Measurements from ENCODE around the gene SMAD6. TPM values are rescaled to one million over a fixed set of nuclear protein-coding genes. Genes with fewer than 3 reads are reported as not detected.
"Not testable (repeated sequence)": the region's sequence is repeated elsewhere in the genome, so short reads cannot be mapped to it uniquely, and the experiment has no call there.

SMAD6 gene
- total RNA-seq, 6 experiments from 2014 or later, result 10.2 to 18.1 (median 16.4) TPM

DNA sequence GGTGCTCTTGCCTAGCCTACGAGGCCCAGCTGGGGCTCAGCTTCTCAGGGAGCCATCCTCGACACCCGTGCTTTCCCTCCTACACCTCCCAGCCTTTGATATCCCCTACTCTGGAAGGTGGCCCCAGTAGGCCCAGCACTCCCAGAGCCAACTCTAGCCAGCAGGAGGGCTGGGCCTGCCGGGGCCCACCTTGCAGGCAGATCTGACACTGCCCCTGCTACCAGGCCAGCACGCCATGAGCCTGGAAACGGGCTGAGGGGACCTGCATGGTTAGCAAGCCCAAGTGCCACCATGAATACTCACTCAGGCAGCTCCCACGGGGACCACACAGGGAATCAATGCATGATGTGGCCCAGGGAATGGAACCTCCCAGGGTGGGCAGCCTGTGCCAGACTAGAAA, 123.7 kb downstream of the SMAD6 start:
- TF ChIP-seq, protein P1, sequence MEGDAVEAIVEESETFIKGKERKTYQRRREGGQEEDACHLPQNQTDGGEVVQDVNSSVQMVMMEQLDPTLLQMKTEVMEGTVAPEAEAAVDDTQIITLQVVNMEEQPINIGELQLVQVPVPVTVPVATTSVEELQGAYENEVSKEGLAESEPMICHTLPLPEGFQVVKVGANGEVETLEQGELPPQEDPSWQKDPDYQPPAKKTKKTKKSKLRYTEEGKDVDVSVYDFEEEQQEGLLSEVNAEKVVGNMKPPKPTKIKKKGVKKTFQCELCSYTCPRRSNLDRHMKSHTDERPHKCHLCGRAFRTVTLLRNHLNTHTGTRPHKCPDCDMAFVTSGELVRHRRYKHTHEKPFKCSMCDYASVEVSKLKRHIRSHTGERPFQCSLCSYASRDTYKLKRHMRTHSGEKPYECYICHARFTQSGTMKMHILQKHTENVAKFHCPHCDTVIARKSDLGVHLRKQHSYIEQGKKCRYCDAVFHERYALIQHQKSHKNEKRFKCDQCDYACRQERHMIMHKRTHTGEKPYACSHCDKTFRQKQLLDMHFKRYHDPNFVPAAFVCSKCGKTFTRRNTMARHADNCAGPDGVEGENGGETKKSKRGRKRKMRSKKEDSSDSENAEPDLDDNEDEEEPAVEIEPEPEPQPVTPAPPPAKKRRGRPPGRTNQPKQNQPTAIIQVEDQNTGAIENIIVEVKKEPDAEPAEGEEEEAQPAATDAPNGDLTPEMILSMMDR (IDR thresholded peaks at IDR 0.05), result no peak
- no peak overlapping the region for H3K4me3 Mint-ChIP-seq
- no peak for DNase-seq
- peaks cover 15% of the 10 kb centered on the region for H3K4me1 Mint-ChIP-seq (ENCODE audit: low read depth)
- no peaks in the 10 kb centered on the region for H3K9me3 Mint-ChIP-seq
- no peaks in the 10 kb centered on the region for H3K36me3 Mint-ChIP-seq (ENCODE audit: low read depth)
- no peaks in the 10 kb centered on the region for H3K27me3 Mint-ChIP-seq (ENCODE audit: insufficient read depth)
- H3K27ac Mint-ChIP-seq, result no peak overlapping the region

DNA sequence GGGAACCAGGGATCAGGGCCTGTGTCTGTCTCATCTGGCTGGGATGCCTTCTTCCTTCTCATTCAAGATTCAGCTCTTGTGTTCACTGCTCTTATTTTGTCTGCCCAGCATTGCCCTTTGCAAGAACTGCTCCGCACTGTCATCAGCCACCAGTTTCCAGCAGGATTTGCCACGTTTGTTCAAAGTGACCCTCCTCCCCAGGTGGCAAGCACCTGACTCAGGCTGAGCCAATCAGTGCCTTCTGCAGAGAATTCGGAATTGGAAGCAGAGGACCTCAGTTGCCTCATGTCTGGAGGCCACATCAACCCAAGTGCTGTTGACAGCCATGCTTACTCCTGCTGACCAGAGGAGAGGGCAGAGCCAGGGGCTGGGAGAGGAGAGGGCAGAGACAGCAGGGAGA, 124.5 kb downstream of the SMAD6 start:
- H3K9me3 Mint-ChIP-seq, result no peaks in the 10 kb centered on the region
- no peak overlapping the region; the same call in 1 of the 2 replicates for H3K27ac Mint-ChIP-seq
- no peak for DNase-seq
- TF ChIP-seq, protein P1 (IDR thresholded peaks at IDR 0.05), result no peak
- no peaks in the 10 kb centered on the region for H3K36me3 Mint-ChIP-seq (ENCODE audit: low read depth)
- no peak overlapping the region for H3K4me3 Mint-ChIP-seq
- no peaks in the 10 kb centered on the region for H3K27me3 Mint-ChIP-seq (ENCODE audit: insufficient read depth)
- peaks cover 23% of the 10 kb centered on the region for H3K4me1 Mint-ChIP-seq (ENCODE audit: low read depth)

DNA sequence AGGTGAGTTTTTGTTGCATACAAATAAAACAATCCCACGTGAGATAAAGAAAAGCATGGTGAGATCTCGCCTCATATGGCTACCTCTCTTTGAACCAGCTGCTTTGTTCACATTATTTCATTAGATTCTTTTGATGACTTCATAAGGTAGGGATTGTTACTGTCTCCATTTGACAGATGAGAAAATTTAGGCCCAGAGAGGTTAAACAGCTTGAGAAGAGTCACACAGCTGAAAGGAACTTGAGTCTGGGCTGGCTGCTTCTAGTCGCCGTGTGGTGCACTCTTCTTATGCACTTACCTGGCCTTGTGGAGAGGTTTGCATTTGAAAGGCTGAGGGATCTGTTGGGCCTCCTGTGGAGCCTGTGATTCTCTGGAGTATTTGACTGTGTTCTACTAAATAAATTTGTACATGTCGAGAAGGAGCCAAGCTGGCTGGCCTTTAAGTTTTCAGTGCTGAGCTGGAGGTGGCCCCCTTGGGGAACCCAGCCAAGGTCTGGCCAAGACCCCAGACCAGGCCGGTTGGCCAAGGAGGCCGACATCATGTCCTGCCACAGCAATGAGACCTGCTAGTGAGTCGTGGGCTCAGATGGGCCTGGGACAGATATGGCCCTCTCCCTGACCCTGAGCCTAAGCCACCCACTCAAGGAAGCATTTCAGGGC, 125.1 kb downstream of the SMAD6 start:
- no peaks in the 10 kb centered on the region for H3K27me3 Mint-ChIP-seq (ENCODE audit: insufficient read depth)
- H3K4me3 Mint-ChIP-seq, result no peak overlapping the region
- H3K9me3 Mint-ChIP-seq, result no peaks in the 10 kb centered on the region
- TF ChIP-seq, protein P1 (IDR thresholded peaks at IDR 0.05), result no peak
- H3K4me1 Mint-ChIP-seq (ENCODE audit: low read depth), result peaks cover 30% of the 10 kb centered on the region
- no peak overlapping the region for H3K27ac Mint-ChIP-seq
- no peak for DNase-seq
- no peaks in the 10 kb centered on the region for H3K36me3 Mint-ChIP-seq (ENCODE audit: low read depth)

DNA sequence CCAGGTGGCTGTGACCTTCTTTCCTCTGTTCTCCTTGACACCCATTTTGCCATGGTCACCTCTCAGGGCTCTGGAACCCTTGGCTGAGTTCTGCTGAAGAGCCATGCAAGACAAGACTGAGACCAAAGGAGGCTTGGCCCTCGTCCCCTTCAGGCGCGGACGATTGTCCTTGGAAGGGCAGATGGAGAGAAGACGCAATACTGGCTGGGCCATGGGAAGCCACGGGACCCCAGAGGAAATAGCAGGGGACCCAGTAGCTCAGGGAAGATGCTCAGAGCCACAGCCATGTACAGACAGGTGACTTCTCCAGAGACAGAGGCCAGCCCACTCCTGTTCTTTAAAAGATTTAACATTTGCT, 125.6 kb downstream of the SMAD6 start:
- Mint-ChIP-seq H3K27me3 (ENCODE audit: insufficient read depth) (no peaks in the 10 kb centered on the region), H3K4me1 (ENCODE audit: low read depth) (peaks cover 35% of the 10 kb centered on the region), H3K9me3 (no peaks in the 10 kb centered on the region), H3K36me3 (ENCODE audit: low read depth) (no peaks in the 10 kb centered on the region), H3K4me3 (no peak overlapping the region), H3K27ac (no peak overlapping the region)
- TF ChIP-seq, protein P1 (IDR thresholded peaks at IDR 0.05), result no peak
- DNase-seq, result no peak

DNA sequence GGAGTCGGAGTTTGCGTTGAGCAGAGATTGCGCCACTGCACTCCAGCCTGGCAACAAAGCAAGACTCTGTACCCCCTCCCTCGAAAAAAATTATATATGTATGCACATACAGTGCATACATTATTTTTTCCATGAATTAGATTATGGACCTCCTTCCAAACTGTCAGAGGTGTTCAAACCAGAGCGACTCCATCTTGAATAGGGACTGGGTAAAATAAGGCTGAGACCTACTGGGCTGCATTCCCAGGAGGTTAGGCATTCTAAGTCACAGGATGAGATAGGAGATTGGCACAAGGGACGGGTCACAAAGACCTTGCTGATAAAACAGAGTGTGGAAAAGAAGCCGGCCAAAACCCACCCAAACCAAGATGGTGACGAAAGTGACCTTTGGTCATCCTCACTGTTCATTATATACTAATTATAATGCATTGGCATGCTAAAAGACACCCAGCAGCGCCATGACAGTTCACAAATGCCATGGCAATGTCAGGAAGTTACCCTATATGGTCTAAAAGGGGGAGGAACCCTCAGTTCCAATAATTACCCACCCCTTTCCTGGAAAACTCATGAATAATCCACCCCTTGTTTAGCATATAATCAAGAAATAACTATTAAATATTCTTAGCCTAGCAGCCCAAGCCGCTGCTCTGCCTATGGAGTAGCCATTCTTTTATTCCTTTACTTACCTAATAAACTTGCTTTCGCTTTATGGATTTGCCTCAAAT, 126.9 kb downstream of the SMAD6 start:
- not testable (repeated sequence) for H3K27me3 Mint-ChIP-seq (ENCODE audit: insufficient read depth); H3K36me3 Mint-ChIP-seq (ENCODE audit: low read depth); DNase-seq; H3K9me3 Mint-ChIP-seq; H3K27ac Mint-ChIP-seq; H3K4me3 Mint-ChIP-seq
- H3K4me1 Mint-ChIP-seq (ENCODE audit: low read depth), result peaks cover 44% of the 10 kb centered on the region

DNA sequence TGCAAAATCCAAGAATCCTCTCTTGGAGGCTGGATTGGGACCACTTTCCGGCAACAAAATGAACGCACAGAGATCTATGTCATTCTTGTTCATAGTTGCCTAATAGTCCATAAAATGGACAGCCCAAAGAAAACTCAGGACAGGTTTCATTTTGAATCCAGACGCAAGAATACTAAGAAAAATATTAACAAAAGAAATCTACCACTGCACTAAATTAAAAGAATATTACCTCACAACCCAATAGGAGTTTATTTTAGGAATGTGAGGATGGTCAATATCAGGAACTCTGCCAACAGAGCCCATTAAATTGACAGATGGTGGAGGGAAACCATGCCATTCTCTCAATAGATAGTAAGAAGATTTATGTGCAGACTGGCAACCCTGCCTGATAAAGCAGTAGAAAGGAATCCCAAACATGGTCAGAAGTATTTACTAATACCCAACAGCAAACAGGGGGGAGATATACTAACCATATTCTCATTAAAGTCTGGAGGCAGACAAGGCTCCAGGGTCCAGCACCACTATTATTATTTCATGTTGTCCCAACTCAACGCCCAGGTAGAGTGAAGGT, 127.6 kb downstream of the SMAD6 start:
- Mint-ChIP-seq H3K4me1 (ENCODE audit: low read depth) (peaks cover 44% of the 10 kb centered on the region), H3K36me3 (ENCODE audit: low read depth) (no peaks in the 10 kb centered on the region), H3K9me3 (no peaks in the 10 kb centered on the region), H3K27ac (no peak overlapping the region), H3K4me3 (no peak overlapping the region), H3K27me3 (ENCODE audit: insufficient read depth) (no peaks in the 10 kb centered on the region)
- no peak for DNase-seq
- TF ChIP-seq, protein P1 (IDR thresholded peaks at IDR 0.05), result no peak
